GM12892 (cell line): ENCODE data around the gene HERC2.

ENCODE experiments used
- DNase-seq: peaks from one replicate; pipeline ENCODE4 v3.0.0; 2011; ENCODE audit not compliant: insufficient read length
- FAIRE-seq: peaks from 2 replicates; lab custom pipeline; 2011; peaks lifted over from hg19 to GRCh38; lab: Jason Lieb, UNC
- POLR2A ChIP-seq: IDR thresholded peaks from 2 replicates; pipeline ENCODE4 v1.6.1; 2011; ENCODE audit warnings: low read depth, low read length, control low read depth
- POLR2AphosphoS5 ChIP-seq: IDR thresholded peaks from 2 replicates; pipeline ENCODE4 v1.6.1; 2011; ENCODE audit warnings: low read depth, low read length, control low read depth
- TAF1 ChIP-seq: IDR thresholded peaks from 2 replicates; pipeline ENCODE4 v1.6.1; 2011; ENCODE audit warnings: low read depth, mild to moderate bottlenecking, control low read depth, low read length, borderline replicate concordance

The HERC2 gene

DNA sequence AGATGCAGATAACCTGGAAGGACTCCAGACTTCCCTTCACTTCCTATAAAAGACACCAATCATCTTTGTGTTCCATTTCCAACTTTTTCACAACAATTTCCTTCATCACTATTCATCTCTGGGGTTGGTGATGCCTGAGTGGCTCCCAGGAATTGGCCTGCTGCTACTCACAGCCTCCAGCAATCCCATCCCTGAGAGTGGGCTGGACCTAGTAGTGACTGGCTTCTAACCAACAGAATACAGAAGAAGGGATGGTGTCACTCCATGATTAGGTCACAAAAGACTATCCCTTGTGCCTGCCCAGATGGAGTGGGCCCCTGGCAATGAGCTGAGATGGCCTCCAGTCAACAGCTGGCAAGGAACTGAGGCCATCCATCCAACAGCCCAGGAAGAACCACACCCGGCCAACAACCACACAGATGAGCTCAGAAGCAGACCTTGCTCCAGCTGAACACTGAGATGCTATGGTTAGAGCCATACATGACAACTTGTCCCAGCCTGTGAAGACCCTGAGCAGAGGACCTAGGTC lies 243.7 kb downstream of the HERC2 start:
- FAIRE-seq (no peak), DNase-seq (no peak)
- TF ChIP-seq POLR2A = no peak
- no peak for TF ChIP-seq POLR2AphosphoS5
- TF ChIP-seq TAF1 = no peak

DNA sequence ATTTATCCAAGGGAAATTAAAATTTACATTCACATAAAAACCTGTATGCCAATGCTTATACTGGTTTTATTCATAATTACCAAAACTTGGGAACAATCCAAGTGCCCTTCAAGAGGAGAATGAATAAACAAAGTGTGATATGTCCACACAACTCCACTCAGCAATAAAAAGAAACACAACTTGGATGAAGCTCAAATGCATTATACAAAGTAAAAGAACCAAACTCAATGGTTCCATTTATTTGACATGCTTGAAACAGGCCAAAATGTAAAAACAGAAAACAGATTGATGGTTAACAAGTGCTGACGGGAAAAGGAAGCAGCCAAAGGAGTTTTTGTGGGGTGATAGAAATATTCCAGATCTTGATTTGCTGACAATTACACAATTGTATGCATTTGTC lies 246.4 kb downstream of the HERC2 start:
- no peak for FAIRE-seq
- TF ChIP-seq TAF1 (no peak), POLR2A (no peak), POLR2AphosphoS5 (no peak)
- no peak for DNase-seq

DNA sequence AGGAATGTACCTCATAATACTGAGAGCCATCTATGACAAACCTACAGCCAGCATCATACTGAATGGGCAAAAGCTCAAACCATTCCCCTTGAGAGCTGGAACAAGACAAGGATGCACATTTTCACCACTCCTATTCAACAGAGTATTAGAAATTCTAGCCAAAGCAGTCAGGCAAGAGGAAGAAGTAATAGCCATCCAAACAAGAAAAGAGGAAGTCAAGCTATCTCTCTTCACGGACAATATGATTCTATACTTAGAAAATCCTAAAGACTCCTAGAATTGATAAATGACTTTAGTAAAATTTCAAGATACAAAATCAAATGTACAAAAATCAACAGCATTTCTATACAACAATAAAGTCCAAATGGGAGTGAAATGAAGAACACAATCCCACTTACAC lies 253.0 kb downstream of the HERC2 start:
- DNase-seq (no peak), FAIRE-seq (no peak)
- TF ChIP-seq POLR2A = no peak
- TF ChIP-seq POLR2AphosphoS5 = no peak
- TF ChIP-seq TAF1 = no peak

DNA sequence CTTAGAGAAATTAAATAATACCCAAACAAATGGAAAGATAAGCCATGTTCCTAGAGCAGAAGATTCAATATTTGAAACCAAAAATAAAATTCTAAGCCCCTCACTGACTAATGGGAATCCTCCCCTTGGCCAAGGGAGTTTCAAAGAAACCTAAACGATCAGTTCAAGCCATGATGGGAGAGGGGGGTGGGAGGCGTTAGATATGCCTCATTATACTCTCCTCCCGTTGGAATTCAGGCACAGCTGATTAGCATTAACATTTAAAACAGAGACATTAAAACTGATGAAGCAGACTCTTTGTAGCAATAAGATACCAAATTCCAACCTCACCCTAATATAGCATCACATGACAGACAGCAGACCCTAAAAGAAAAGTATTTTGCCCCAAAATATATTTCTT lies 255.7 kb downstream of the HERC2 start:
- FAIRE-seq (no peak), DNase-seq (no peak)
- TF ChIP-seq POLR2A (no peak), POLR2AphosphoS5 (no peak), TAF1 (no peak)
